HG03558 (cell line): Measurements from ENCODE around the gene COQ8A.

Experiments used
- ATAC-seq: cut with Tn5 transposase; IDR thresholded peaks from one replicate; pipeline ENCODE4 v1.9.1; 2021; ENCODE audit warnings: moderate number of reproducible peaks; ENCODE audit not compliant: unreplicated experiment; ENCODE audit errors: extremely low read depth

Gene COQ8A

DNA sequence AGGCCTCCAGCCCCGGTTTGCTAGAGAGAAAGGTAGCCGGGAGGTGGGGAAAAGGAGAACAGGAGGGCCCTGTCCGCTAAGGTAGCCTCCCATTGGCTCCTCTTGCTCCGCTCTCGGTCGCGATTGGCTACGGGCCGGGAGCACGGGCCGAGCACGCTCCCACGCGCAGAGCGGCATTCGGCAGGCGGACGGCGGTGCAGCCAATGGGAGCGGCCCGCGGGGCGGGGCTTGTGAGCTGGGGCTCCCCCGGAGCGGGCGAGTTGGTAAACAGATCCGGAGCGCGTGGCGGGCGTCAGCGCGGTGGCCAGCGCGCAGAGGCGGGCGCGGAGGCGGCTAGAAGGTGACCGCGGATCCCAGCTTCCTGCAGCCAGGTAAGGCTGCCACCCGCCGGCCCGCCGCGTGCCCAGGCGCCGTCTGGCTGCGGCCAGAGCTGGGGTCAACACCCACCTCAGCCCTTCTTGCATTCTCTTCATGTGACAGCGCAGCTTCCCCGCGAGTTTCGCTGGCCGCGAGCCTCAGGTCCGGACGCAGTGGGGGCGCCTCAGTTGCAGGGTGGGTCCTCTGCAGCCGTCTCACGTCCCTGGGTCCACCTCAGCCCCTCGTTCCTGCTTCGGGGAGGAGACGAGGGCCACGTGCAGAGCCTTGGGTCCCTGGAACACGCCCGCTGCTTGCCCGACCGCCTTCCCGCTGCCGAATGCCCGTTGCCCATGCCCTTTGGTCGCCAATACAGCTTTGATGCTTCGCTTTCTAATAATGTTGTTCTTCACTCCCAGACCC is at the start of gene COQ8A:
Gene COQ8A, plus strand, starts transcription at position 266 of the 777 bp plus-strand sequence. CDS start 21,092 bp downstream, outside the sequence.
- peak; percentile 95 for ATAC-seq

DNA sequence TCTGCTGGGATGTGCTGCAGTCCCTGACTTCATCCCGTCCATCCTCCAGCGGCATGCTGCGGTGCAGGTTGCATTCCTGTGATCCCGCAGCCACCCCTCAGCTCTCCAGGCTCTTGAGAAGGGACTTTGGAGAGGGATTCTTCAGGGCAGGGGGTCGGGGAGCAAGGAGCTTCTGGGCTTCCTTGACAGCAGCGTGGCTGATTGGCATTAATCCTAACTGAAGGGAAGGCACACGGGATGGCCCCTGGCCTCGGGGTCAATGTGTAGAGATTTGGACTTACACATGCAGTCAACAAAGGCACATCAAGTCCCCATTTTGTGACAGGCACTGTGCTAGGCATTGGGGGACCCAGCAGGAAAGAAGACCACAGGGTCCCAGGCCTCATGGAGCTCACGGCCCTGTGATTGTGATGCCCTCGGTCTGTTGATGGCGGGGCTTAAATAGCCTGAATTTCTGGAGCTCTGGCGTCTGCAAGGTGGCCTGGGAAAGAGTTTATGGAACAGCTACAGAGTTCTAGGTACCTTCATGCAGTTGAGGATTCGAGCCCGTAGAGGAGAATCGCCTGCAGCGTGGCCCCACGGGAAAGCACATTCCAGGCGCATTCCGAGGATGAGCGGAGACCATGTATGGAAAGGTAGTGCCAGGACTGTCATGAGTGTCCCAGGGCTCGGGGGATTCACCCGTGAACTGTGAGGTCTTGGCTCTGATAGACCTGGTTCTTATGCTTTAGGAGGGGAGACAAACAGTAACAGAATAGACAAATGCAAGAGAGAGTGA is 49.6 kb upstream of the COQ8A start:
- ATAC-seq = no peak

DNA sequence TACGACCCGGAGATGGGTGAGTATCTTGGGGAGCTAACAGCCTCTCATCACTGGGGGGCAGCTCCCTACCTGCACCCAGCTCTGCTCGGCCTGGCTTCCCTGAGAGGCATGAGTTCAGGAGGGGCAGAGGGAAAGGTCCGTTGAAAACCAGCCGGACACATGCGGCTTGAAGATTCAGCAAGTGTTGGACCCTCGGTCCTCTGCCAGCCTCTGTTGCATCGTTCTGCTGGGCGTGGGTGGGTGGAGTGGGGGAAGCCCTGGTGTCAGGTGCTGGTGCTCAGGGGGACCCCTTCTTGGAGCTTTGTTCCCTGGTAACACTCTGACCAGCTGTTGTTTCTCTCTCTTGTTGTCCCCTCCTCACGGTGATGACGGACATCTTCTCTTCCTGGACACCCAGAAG is 48.7 kb upstream of the COQ8A start:
- no peak for ATAC-seq

DNA sequence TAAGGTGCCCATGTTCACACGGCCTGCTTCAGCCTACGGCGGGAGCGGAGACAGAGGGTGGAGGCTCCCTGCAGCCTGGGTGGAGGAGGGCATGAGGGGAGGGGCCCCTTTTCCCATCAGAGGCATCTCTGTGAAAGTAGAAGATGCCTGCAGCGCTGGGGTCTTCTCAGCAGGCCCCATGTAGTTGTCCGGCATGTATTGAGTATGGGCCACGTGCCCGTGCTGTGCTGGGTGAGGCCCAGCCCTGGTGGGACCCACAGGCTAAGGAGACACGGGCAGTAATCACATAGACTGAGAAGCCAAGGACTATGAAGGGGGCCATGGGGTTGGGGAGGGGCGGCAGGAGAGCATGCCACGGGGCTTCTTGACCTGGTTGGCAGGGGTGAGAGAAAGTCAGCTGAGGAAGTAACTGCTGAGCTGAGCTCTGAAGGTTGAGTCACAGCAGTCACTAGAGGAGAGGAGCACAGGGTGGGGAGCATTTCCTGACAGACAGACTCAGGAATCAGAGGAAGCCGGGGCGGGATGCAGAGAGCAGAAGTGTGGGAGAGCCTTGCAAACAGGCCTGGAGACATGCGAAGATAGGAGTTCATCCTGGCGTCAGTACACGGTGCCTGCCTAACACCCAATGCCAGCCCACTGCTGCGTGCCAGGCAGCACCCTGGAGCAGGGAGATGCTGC is 48.1 kb upstream of the COQ8A start:
- ATAC-seq = no peak

DNA sequence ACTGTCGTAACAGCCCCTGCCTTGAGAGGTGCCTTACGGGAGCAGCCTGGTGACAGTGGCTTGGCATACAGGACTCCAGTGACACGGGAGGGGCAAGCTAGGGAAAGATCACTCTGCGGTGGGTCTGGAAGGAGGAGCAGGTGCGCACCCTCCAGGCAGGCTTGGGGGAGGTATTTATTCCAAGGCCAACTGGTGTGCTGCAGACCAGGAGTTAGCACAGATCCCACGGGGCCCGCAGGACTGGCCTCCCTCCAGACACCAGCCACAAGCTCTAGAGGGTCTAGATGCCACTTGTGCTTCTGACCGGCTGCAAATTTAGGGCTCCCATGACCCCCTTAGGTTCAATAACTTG is 47.6 kb upstream of the COQ8A start:
- no peak for ATAC-seq

DNA sequence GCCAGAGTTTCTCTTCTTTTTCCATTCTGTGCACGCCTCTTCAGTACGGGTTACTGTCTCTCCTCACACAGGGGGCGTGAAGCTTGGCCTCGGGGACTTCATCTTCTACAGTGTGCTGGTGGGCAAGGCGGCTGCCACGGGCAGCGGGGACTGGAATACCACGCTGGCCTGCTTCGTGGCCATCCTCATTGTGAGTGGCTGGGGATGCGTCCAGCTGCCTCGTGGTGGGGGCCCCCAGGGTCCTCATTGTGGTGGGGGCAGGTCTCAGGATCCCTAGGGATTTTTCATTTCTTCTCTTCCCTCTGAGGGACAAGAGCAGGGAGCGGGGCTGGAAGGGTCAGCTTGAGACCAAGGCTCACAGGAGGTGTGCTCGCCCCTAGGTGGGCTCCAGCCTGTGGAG is 46.2 kb upstream of the COQ8A start:
- ATAC-seq = no peak

DNA sequence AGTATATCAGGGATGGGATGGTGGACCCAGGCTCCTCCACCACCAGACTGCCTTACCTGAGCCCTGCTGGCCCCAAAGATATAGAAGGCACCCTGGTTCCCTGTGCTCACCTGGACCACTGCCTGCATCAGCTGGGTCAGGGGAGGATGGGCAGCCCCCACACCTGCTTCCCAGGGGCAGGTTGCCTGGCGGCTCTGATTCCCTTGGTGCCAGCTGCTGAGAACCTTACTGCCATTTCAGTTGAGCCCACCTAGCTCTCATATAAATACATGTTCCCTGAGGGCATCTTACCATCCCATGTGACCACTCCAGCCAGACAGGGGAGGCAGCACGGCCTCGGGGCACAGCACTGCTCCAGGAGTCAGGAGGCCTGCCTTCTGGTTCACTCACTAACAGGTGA is 45.3 kb upstream of the COQ8A start:
- ATAC-seq = no peak

DNA sequence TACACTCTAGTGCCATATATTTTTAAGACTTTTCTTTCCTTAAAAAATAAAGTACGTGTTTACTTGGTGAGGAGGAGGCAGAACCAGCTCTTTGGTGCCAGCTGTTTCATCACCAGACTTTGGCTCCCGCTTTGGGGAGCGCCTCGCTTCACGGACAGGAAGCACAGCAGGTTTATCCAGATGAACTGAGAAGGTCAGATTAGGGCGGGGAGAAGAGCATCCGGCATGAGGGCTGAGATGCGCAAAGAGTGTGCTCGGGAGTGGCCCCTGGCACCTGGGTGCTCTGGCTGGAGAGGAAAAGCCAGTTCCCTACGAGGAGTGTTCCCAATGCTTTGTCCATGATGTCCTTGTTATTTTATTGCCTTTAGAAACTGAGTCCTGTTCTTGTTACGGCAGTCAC is 44.5 kb upstream of the COQ8A start:
- no peak for ATAC-seq

DNA sequence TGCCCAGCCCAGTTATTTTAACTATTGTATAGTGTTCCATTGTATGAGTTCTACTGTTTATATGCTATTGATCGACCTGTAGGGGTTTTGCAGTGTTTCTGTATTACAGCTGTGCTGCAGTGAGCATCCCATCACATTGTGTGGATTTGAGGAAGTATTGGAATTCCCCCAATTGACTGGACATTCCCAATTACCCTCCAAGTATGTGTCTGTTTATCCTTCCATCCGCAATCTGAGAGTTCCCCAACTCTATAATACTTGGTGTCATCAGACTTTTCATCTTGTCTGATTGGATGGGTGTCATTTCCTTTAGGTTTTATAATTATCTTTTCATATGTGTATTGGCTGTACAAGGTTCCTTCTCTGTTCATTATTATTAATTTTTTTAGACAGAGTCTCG is 41.8 kb upstream of the COQ8A start:
- ATAC-seq = no peak

DNA sequence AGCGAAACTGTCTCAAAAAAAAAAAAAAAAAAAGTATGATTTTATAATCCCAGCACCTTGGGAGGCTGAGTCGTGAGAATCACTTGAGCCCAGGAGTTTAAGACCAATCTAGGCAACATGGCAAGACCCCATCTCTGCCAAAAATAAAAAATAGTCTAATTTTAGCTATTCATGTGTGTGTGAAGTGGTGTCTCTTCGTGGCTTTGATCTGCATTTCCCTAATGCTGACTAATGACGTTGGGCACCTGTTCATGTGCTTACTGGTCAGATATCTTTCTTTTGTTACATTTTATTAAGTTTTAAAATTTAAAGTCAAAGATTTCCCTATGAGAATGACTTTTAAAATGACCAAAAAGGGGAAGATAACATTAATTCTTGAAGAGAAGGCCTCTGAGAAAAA is 38.7 kb upstream of the COQ8A start:
- ATAC-seq = no peak

DNA sequence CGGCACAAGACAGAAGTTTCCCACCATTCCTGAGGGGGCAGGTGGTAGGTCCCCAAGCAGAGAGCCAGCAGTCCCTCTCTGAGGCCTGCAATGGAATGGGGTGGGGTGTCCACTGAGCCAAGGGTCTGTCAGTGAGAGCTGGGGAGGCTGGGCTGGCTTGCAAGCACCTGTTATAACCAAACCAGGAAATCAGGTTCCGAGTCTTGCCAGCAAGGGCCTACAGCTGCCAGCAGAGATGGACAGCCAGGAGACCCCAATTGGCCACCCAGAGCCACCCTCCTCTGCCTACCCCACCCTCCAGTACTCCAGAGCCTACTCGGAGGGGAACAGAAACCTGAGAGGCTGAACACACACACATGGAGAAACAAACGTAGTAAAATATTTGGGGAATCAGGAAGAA is 37.5 kb upstream of the COQ8A start:
- ATAC-seq = no peak

DNA sequence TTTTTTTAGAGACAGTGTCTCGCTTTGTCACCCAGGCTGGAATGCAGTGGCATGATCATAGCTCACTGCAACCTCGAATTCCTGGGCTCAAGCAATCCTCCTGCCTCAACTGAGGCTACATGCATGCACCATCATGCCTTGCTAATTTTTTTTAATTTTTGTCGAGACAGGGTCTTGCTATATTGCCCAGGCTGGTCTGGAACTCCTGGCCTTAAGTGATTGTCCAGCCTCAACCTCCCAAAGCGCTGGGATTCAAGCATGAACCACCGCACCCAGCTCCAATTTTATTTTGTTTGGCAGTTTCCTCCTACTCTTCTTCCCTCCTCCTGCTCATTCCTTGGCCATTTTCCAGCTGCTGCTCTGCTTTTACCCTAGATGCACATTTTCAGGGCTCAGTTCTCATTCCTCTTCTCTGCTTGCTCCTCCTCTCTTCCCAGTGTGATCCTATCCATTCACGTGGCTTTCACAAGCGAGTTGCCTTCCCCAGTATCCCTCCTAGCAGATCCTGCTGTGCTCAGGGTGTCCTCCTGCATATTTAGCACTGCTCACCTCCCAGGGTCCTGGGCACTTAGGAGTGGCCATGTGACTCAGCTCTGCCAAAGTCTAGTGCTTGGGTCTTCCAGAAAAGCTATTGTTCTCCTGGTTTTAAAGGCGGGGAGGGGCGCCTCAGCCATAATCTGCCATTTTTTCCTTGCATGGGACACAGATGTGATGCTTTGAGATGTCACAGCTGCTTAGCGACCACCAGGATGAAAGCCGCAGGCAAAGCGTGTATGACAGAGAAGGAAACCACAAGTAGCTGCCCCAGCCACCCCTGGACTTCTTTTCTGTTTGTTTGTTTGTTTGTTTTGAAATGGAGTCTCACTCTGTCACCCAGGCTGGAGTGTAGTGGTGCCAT is 36.0 kb upstream of the COQ8A start:
- no peak for ATAC-seq

DNA sequence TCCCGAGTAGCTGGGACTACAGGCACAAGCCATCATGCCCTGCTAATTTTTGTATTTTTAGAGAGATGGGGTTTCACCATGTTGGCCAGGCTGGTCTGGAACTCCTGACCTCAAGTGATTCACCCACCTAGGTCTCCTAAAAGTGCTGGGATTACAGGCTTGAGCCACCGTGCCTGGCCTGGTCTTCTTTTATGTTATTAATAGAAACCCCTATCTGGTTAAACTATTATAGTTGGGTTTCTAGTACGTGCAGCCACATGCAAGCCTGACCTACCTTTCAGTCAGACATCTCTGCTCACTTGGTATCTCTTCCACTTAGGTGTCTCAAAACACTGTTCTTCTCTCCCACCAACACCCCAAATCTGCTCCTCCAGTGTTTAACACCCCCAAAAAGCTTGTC is 35.3 kb upstream of the COQ8A start:
- no peak for ATAC-seq

DNA sequence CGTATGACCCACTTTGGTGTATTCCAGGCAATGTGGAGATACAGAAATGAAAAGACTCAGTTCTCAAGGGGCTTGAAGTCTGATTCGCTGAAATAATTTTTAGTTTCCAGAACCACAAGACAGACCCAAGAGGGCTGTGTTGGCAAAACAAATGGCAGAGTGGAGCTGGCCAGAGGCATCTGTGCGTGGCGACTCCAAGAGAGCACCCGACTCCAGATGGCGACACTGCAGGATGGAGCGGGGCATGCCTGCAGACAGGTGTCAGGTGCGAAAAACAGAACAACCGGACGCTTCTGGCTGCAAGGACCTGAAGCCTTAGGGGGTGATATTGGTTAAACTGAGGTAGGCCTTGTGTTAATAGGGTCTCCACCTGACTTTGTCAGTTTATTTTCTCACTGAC is 31.7 kb upstream of the COQ8A start:
- no peak for ATAC-seq

DNA sequence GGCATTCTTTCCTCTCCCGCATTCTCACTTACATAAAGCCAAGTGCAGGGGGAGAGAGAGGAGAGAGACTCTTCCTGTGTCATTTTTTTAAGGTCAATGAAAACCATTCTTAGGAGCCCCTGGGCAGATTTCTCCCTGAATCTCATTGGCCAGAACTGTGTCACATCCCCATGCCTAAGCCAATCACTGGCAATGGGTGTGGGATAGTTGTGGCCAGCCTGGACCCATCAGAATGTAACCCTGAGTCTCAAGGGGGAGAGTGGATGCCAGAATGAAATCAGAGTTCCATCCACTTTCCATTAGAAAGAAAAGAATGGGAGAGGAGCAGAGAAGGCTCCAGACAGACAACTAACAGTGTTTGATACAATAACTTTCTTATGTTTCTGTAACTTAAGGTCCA is 31.2 kb upstream of the COQ8A start:
- ATAC-seq = no peak

DNA sequence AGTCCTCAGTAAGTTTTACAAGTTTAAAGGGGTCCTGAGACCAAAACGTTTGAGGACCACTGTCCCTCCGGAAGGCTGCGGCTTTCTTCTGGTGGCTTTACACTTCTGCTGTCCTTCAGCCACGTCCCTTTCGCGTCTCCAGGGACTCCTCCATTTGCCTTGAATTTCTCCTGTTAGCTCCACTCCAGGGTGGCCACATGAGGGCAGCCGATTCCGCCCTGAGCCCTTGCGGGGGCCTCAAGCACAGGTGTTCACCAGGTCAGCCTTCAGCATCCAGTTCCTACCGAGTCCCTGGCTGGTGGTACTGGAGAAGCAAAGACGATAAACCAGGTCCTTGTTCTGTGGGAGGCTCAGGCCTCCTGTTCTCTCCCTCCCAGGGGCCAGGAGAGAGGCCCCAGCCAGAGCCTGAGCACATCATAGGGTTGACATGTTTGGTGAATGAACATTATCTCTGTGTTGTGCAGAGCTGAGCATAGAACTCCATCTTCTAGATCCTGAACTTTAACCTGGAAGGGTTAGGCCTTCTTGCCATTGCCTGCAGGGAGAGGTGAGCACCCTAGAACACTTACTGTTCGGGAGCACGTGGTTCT is 27.4 kb upstream of the COQ8A start:
- ATAC-seq = no peak

DNA sequence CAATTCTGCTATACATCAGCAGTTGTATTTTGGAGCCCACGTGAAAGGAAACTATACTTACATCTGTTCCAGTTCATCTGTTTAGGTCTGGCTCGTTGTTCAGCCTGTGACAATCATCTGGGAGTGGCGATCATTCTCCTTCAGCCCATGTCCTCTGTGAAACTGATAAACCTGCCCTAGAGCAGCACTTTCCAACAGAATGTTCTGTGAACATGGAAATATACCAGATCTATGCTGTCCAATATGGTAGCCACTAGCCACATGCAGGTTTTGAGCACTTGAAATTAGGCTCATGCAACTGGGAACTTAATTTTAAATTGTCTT is 24.5 kb upstream of the COQ8A start:
- ATAC-seq = peak; percentile 7

DNA sequence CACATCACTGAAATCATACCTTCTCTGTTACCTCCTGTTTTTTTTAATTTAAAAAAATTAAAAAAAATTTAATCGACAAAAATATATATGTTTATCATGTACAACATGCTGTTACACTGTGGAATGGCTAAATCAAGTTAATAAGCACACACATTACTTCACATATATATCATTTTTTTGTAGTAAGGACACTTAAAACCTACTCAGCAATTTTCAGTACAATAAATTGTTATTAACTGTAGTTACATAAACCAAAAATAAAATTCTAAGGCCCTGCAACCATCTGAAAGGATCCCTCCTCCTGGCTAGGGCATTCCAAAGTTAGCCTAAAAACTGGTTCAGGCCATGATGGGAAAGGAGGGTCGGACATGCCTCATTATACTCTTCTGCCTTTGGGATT is 23.6 kb upstream of the COQ8A start:
- ATAC-seq = no peak

DNA sequence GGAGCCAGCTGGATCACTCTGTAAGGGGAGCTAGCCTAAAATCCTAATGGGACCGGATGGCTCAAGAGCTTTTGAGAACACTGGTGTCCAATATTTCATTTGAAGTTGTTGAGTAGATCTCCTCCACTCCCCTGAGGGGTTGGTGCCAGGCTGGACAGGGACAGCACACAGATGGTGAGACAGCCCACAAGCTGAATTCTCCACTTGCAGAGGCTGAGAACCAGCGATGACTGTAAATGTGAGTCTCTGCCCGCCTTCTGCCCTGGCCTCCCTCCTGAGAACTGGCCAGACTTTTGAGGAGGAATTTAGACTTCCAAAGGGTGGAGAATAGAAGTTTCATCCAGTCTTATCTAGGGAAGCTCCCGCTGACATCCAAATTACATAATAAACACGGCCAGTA is 20.5 kb upstream of the COQ8A start:
- no peak for ATAC-seq

DNA sequence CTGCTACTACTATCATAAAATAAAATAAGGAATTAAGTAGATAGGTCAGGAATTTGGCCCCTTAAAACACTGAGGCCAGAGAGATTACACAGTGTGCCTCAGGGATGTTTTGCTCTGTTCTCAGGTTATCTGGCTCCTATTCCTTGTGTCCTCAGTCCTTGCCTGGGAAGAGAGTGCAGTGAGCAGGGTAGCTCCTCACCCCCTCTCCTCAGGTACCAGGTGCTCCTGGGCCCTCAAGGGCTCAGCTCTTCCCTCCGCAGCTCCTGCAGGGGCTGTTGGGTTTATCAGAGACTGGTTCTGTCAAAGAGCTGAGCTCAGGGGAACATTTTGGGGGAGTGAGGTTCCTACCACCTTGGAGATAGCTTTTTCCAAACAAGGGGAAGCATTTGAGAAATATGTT is 20.1 kb upstream of the COQ8A start:
- no peak for ATAC-seq
